Esophagus muscularis mucosa (tissue), 3 donors: ENCODE measurements around the gene SNX18.

ENCODE experiments used
- CTCF ChIP-seq, 3 experiments: fragments of 200-600 bp in 2 of 3; fragments of 450-650 bp in 1 of 3; sonication (generic) in 2 of 3; IDR thresholded peaks; one replicate each; pipeline ENCODE4 v1.5.1; 2017 to 2019; ENCODE audit warnings: antibody characterized with exemption in 3 of 3, mild to moderate bottlenecking in 2 of 3, moderate library complexity in 1 of 3
- POLR2AphosphoS5 ChIP-seq, 2 donors: sonication (generic); formaldehyde crosslinking; IDR thresholded peaks; one replicate each; pipeline ENCODE4 v1.6.1; 2017; ENCODE audit warnings: antibody characterized with exemption in 2 of 2

GRCh38 chr5:54525261-54525660, 7.7 kb downstream of the SNX18 start:
- TF ChIP-seq CTCF (IDR thresholded peaks at IDR 0.05) (no peak), POLR2AphosphoS5 (IDR thresholded peaks at IDR 0.05) (no peak)
